GM19372 (cell line): Measurements from ENCODE around the gene CPSF3.
A peak's percentile ranks its signal among the peaks of the same experiment; 100 is the strongest.

ENCODE experiments used
- ATAC-seq: cut with Tn5 transposase; IDR thresholded peaks from one replicate; pipeline ENCODE4 v1.9.1; 2021; ENCODE audit warnings: mild to moderate bottlenecking, low read depth, moderate library complexity; ENCODE audit not compliant: unreplicated experiment

The CPSF3 gene

GRCh38 chr2:9416962-9417316 is 6.5 kb upstream of the CPSF3 start:
- no peak for ATAC-seq

- ATAC-seq = no peak
Measured at GRCh38 chr2:9417725-9418124, 5.7 kb upstream of the CPSF3 start.

- ATAC-seq = no peak
Measured at GRCh38 chr2:9418746-9419145, 4.7 kb upstream of the CPSF3 start.

- ATAC-seq = no peak
Measured at GRCh38 chr2:9419541-9419940, 3.9 kb upstream of the CPSF3 start.

- ATAC-seq = no peak
Measured at GRCh38 chr2:9420495-9420894, 3.0 kb upstream of the CPSF3 start.

- peak; percentile 14 for ATAC-seq
Measured at GRCh38 chr2:9422321-9423099, 944 bp upstream of the CPSF3 start.

- ATAC-seq = peak; percentile 5
Measured at GRCh38 chr2:9423922-9424272, 443 bp downstream of the CPSF3 start.

- ATAC-seq = no peak
Measured at GRCh38 chr2:9424447-9425164, 1.2 kb downstream of the CPSF3 start.

- no peak for ATAC-seq
Measured at GRCh38 chr2:9428965-9429577, 5.6 kb downstream of the CPSF3 start.

GRCh38 chr2:9430316-9431293 is 7.2 kb downstream of the CPSF3 start:
- ATAC-seq = no peak

GRCh38 chr2:9434489-9434888 is 11.0 kb downstream of the CPSF3 start:
- ATAC-seq = no peak

GRCh38 chr2:9439536-9439935 is 16.1 kb downstream of the CPSF3 start:
- ATAC-seq = no peak

GRCh38 chr2:9440058-9440727 is 16.7 kb downstream of the CPSF3 start:
- no peak for ATAC-seq

- no peak for ATAC-seq
Measured at GRCh38 chr2:9441556-9441955, 18.1 kb downstream of the CPSF3 start.

- no peak for ATAC-seq
Measured at GRCh38 chr2:9443526-9443925, 20.1 kb downstream of the CPSF3 start.

GRCh38 chr2:9445089-9445488 is 21.6 kb downstream of the CPSF3 start:
- no peak for ATAC-seq

GRCh38 chr2:9451231-9451630 is 27.8 kb downstream of the CPSF3 start:
- no peak for ATAC-seq

GRCh38 chr2:9460441-9461017 is 37.1 kb downstream of the CPSF3 start:
- no peak for ATAC-seq

GRCh38 chr2:9461079-9461478 is 37.6 kb downstream of the CPSF3 start:
- no peak for ATAC-seq

- ATAC-seq = no peak
Measured at GRCh38 chr2:9462313-9462712, 38.9 kb downstream of the CPSF3 start.
